Osteoblast (primary cell): ENCODE data around the gene DNAJC18. TPM values are rescaled to one million over a fixed set of nuclear protein-coding genes. Genes with fewer than 3 reads are reported as not detected.

Experiments used
- DNase-seq: peaks from one replicate; pipeline ENCODE4 v3.0.0; 2011; ENCODE audit warnings: low spot score, mixed read lengths; ENCODE audit not compliant: insufficient read length; ENCODE audit errors: missing footprints
- H2AFZ ChIP-seq: 2 replicates; pipeline ENCODE4 v1.6.0; 2011; ENCODE audit warnings: mild to moderate bottlenecking, low read length
- H3K27ac ChIP-seq: 2 replicates; pipeline ENCODE4 v1.5.1; 2011; ENCODE audit warnings: mild to moderate bottlenecking, low read depth, low read length, moderate library complexity
- H3K27me3 ChIP-seq: 2 replicates; pipeline ENCODE4 v1.6.0; 2012; ENCODE audit warnings: mild to moderate bottlenecking, control low read depth, inconsistent platforms, low read length, moderate library complexity; ENCODE audit not compliant: insufficient read depth
- H3K36me3 ChIP-seq: 2 replicates; pipeline ENCODE4 v1.5.1; 2011; ENCODE audit warnings: mild to moderate bottlenecking, low read length, control low read depth, moderate library complexity; ENCODE audit not compliant: insufficient read depth
- H3K4me1 ChIP-seq: 2 replicates; pipeline ENCODE4 v1.5.1; 2011; ENCODE audit warnings: mild to moderate bottlenecking, low read length, control low read depth, moderate library complexity; ENCODE audit not compliant: insufficient read depth
- H3K4me2 ChIP-seq: 2 replicates; pipeline ENCODE4 v1.6.0; 2011; ENCODE audit warnings: mild to moderate bottlenecking, low read length; ENCODE audit not compliant: insufficient read depth
- H3K4me3 ChIP-seq: fragments of 200-600 bp; sonication (generic); 3 replicates; pipeline ENCODE4 v1.5.1; 2012; ENCODE audit warnings: mild to moderate bottlenecking, low read length, inconsistent platforms; ENCODE audit not compliant: insufficient read depth
- H3K79me2 ChIP-seq: 2 replicates; pipeline ENCODE4 v1.6.0; 2012; ENCODE audit warnings: mild to moderate bottlenecking, low read length, control low read depth, inconsistent platforms; ENCODE audit not compliant: insufficient read depth
- H3K9me3 ChIP-seq: 2 replicates; pipeline ENCODE4 v1.5.1; 2011; ENCODE audit warnings: low read depth, low read length, control low read depth
- H4K20me1 ChIP-seq: 2 replicates; pipeline ENCODE4 v1.6.0; 2012; ENCODE audit warnings: mild to moderate bottlenecking, low read length, control low read depth; ENCODE audit not compliant: insufficient read depth
- CTCF ChIP-seq: IDR thresholded peaks from 2 replicates; pipeline ENCODE4 v1.5.1; 2011; ENCODE audit warnings: mild to moderate bottlenecking, low read depth, low read length, moderate library complexity; ENCODE audit errors: extremely low read depth
- total RNA-seq: library from RNA; depleted of rRNA; stranded (reverse); fragments of >200 nt; gene quantifications from 2 replicates; pipeline ENCODE4 v1.2.3, GENCODE V29; 2012

The DNAJC18 gene
- total RNA-seq, 1 donor: 16.3 TPM

- peak overlapping the region; percentile 69 for H2AFZ ChIP-seq
- H3K9me3 ChIP-seq: no peaks in the 10 kb centered on the region
- no peaks in the 10 kb centered on the region for H3K27me3 ChIP-seq
- H3K4me1 ChIP-seq: peaks cover 23% of the 10 kb centered on the region
- H3K36me3 ChIP-seq: no peaks in the 10 kb centered on the region
- peak; percentile 97 for DNase-seq
- H4K20me1 ChIP-seq: no peaks in the 10 kb centered on the region
- no peak overlapping the region for H3K4me3 ChIP-seq
- peak overlapping the region; percentile 9 for H3K4me2 ChIP-seq
- TF ChIP-seq CTCF: no peak
- no peaks in the 10 kb centered on the region for H3K79me2 ChIP-seq
- peak overlapping the region; percentile 74 for H3K27ac ChIP-seq
Observed at GRCh38 chr5:139458580-139459407, 19.5 kb upstream of the DNAJC18 start.

GRCh38 chr5:139457653-139458306 lies 18.5 kb upstream of the DNAJC18 start:
- Histone ChIP-seq H3K36me3 (no peaks in the 10 kb centered on the region), H3K27ac (no peak overlapping the region), H2AFZ (no peak overlapping the region), H4K20me1 (no peaks in the 10 kb centered on the region), H3K4me1 (peaks cover 23% of the 10 kb centered on the region), H3K27me3 (no peaks in the 10 kb centered on the region), H3K4me2 (no peak overlapping the region), H3K79me2 (no peaks in the 10 kb centered on the region), H3K4me3 (no peak overlapping the region), H3K9me3 (no peaks in the 10 kb centered on the region)
- no peak for TF ChIP-seq CTCF
- DNase-seq: no peak

- Histone ChIP-seq H3K27me3 (no peaks in the 10 kb centered on the region), H3K36me3 (no peaks in the 10 kb centered on the region), H3K4me2 (no peak overlapping the region), H3K79me2 (no peaks in the 10 kb centered on the region), H3K27ac (no peak overlapping the region), H3K4me1 (peaks cover 21% of the 10 kb centered on the region), H3K9me3 (no peaks in the 10 kb centered on the region), H3K4me3 (no peak overlapping the region), H2AFZ (no peak overlapping the region), H4K20me1 (no peaks in the 10 kb centered on the region)
- TF ChIP-seq CTCF: no peak
- DNase-seq: no peak
Observed at GRCh38 chr5:139457241-139457640, 17.9 kb upstream of the DNAJC18 start.

GRCh38 chr5:139456776-139457175 lies 17.5 kb upstream of the DNAJC18 start:
- no peaks in the 10 kb centered on the region for H3K9me3 ChIP-seq
- H3K36me3 ChIP-seq: no peaks in the 10 kb centered on the region
- H4K20me1 ChIP-seq: no peaks in the 10 kb centered on the region
- no peak overlapping the region for H2AFZ ChIP-seq
- H3K4me2 ChIP-seq: no peak overlapping the region
- H3K4me1 ChIP-seq: peaks cover 16% of the 10 kb centered on the region
- no peaks in the 10 kb centered on the region for H3K79me2 ChIP-seq
- no peak for TF ChIP-seq CTCF
- H3K4me3 ChIP-seq: no peak overlapping the region
- DNase-seq: peak; percentile 65
- H3K27me3 ChIP-seq: no peaks in the 10 kb centered on the region
- no peak overlapping the region for H3K27ac ChIP-seq
